CD14-positive monocyte (primary cell): ENCODE results near the gene CDHR5. TPM values are rescaled to one million over a fixed set of nuclear protein-coding genes. Genes with fewer than 3 reads are reported as not detected.
A peak's percentile ranks its signal among the peaks of the same experiment; 100 is the strongest.

Experiments
- DNase-seq, 3 donors: peaks; one replicate each; pipeline ENCODE4 v3.0.0-alpha.2; 2011 to 2022
- H2AFZ ChIP-seq: 2 replicates; pipeline ENCODE4 v1.6.0; 2012; ENCODE audit warnings: mild to moderate bottlenecking, low read depth, low read length, inconsistent platforms; ENCODE audit not compliant: insufficient read depth, poor library complexity, severe bottlenecking
- H3K27ac ChIP-seq, 2 donors: 1 replicate in 1 of 2; 2 replicates in 1 of 2; pipeline ENCODE4 v1.5.1; 2012 to 2013; ENCODE audit warnings: low read length in 2 of 2, control low read depth in 1 of 2, inconsistent platforms in 1 of 2, low read depth in 1 of 2, mild to moderate bottlenecking in 1 of 2
- H3K27me3 ChIP-seq, 2 donors: one replicate each; pipeline versions ENCODE4 v1.6.0 to v1.6.1; 2011 to 2013; ENCODE audit warnings: low read length in 2 of 2; ENCODE audit not compliant: control insufficient read depth in 2 of 2, insufficient read depth in 2 of 2
- H3K36me3 ChIP-seq, 2 donors: replicated peaks in 1 of 2; 1 replicate in 1 of 2; 2 replicates in 1 of 2; pipeline versions ENCODE4 v1.5.1 to v1.6.1; 2012 to 2013; ENCODE audit warnings: low read length in 2 of 2, control low read depth in 1 of 2, inconsistent platforms in 1 of 2, mild to moderate bottlenecking in 1 of 2; ENCODE audit not compliant: insufficient read depth in 2 of 2, control insufficient read depth in 1 of 2
- H3K4me1 ChIP-seq, 2 donors: 1 replicate in 1 of 2; 2 replicates in 1 of 2; pipeline versions ENCODE4 v1.5.1 to v1.6.1; 2012 to 2013; ENCODE audit warnings: low read length in 2 of 2, control low read depth in 1 of 2, inconsistent platforms in 1 of 2, mild to moderate bottlenecking in 1 of 2, moderate library complexity in 1 of 2; ENCODE audit not compliant: insufficient read depth in 2 of 2, control insufficient read depth in 1 of 2
- H3K4me2 ChIP-seq: replicated peaks from 2 replicates; pipeline ENCODE3; 2012; ENCODE audit warnings: low read length, moderate library complexity, mild to moderate bottlenecking; ENCODE audit not compliant: poor library complexity, severe bottlenecking; ENCODE audit errors: extremely low read depth
- H3K4me3 ChIP-seq, 3 experiments: fragments of 200-600 bp in 1 of 3; sonication (generic) in 1 of 3; replicated peaks in 1 of 3; 1 replicate in 2 of 3; 2 replicates in 1 of 3; pipeline ENCODE4 v1.5.1; 2011 to 2013; ENCODE audit warnings: low read length in 3 of 3, mild to moderate bottlenecking in 3 of 3, control low read depth in 2 of 3, low read depth in 2 of 3, inconsistent platforms in 1 of 3, moderate library complexity in 1 of 3
- H3K79me2 ChIP-seq: 2 replicates; pipeline ENCODE4 v1.6.0; 2012; ENCODE audit warnings: mild to moderate bottlenecking, control low read depth, inconsistent platforms, low read length, moderate library complexity; ENCODE audit not compliant: insufficient read depth
- H3K9ac ChIP-seq: 2 replicates; pipeline ENCODE4 v1.6.0; 2017; ENCODE audit warnings: low read length, mild to moderate bottlenecking; ENCODE audit not compliant: insufficient read depth, poor library complexity, severe bottlenecking
- H3K9me3 ChIP-seq, 2 donors: replicated peaks in 1 of 2; 1 replicate in 1 of 2; 2 replicates in 1 of 2; pipeline versions ENCODE4 v1.5.1 to v1.6.1; 2012 to 2013; ENCODE audit warnings: low read length in 2 of 2, control low read depth in 1 of 2; ENCODE audit not compliant: control insufficient read depth in 1 of 2, insufficient read depth in 1 of 2
- H4K20me1 ChIP-seq: 2 replicates; pipeline ENCODE4 v1.6.0; 2012; ENCODE audit warnings: mild to moderate bottlenecking, low read length, control low read depth, moderate library complexity; ENCODE audit not compliant: insufficient read depth
- H3K27ac Mint-ChIP-seq, 7 donors: one replicate each; pipeline ENCODE4 v1.8.0; 2020; ENCODE audit warnings: mild to moderate bottlenecking in 7 of 7, mixed read lengths in 7 of 7, moderate library complexity in 6 of 7, inconsistent platforms in 2 of 7
- H3K27me3 Mint-ChIP-seq, 3 donors: one replicate each; pipeline ENCODE4 v1.8.0; 2021 to 2022; ENCODE audit warnings: low read depth in 3 of 3, mild to moderate bottlenecking in 3 of 3, mixed read lengths in 3 of 3, moderate library complexity in 3 of 3, inconsistent platforms in 1 of 3
- H3K36me3 Mint-ChIP-seq, 2 donors: one replicate each; pipeline ENCODE4 v1.8.0; 2020; ENCODE audit warnings: mixed read lengths in 2 of 2, inconsistent platforms in 1 of 2, mild to moderate bottlenecking in 1 of 2
- H3K4me1 Mint-ChIP-seq: one replicate; pipeline ENCODE4 v1.8.0; 2020; ENCODE audit warnings: mild to moderate bottlenecking, mixed read lengths
- H3K4me3 Mint-ChIP-seq, 2 donors: one replicate each; pipeline ENCODE4 v1.8.0; 2020; ENCODE audit warnings: mild to moderate bottlenecking in 2 of 2, mixed read lengths in 2 of 2, moderate library complexity in 1 of 2
- H3K9me3 Mint-ChIP-seq, 7 donors: one replicate each; pipeline ENCODE4 v1.8.0; 2020 to 2022; ENCODE audit warnings: mixed read lengths in 7 of 7, mild to moderate bottlenecking in 6 of 7, moderate library complexity in 6 of 7, inconsistent platforms in 2 of 7
- CTCF ChIP-seq: fragments of 200-600 bp; IDR thresholded peaks from one replicate; pipeline ENCODE4 v1.8.0; 2022; ENCODE audit warnings: antibody characterized with exemption, mild to moderate bottlenecking
- WGBS: methylation state at CpG from one replicate; pipeline ENCODE4 v1.1.5; 2013; ENCODE audit warnings: missing lambda C conversion rate; ENCODE audit not compliant: insufficient coverage; 5-methylcytosine and 5-hydroxymethylcytosine counted together
- intact Hi-C, 2 donors: fragments of 100-400 bp; cut with micrococcal nuclease; formaldehyde crosslinking; loops; one replicate each; pipeline versions ENCODE4 v1.15.0 to v1.15.1; 2023
- polyA plus RNA-seq, 3 donors: library from polyadenylated mRNA; depleted of rRNA in 1 of 3; unstranded in 2 of 3; stranded (reverse) in 1 of 3; fragments of 300-500 nt in 2 of 3; fragments of >200 nt in 1 of 3; fragmentation: Illumina TruSeq in 2 of 3; gene quantifications; 1 replicate in 2 of 3; 2 replicates in 1 of 3; pipeline ENCODE4 v1.2.3, GENCODE V29; 2012 to 2021

CDHR5 gene
- polyA plus RNA-seq, 3 donors = 0.18 to 0.43 (median 0.18) TPM

- no peak for TF ChIP-seq CTCF
- Mint-ChIP-seq H3K4me3 (no peak overlapping the region), H3K36me3 (peaks cover 28 to 29% of the 10 kb centered on the region in 2 donors), H3K9me3 (peaks cover 0 to 11% (median 3%) of the 10 kb centered on the region in 7 donors), H3K27me3 (peaks cover 14 to 19% (median 14%) of the 10 kb centered on the region in 3 donors), H3K27ac (peak overlapping the region in 3 of 7 donors; percentile 6 to 57 (median 30)), H3K4me1 (peaks cover 37% of the 10 kb centered on the region)
- Histone ChIP-seq H3K4me2 (peak overlapping the region; percentile 98), H3K36me3 (peaks cover 18 to 20% of the 10 kb centered on the region in 2 donors), H3K4me3 (peak overlapping the region in 1 of 3 experiments; percentile 91), H3K4me1 (peaks cover 22 to 40% of the 10 kb centered on the region in 2 donors), H4K20me1 (peaks cover 62% of the 10 kb centered on the region), H3K9me3 (peaks cover 0 to 3% of the 10 kb centered on the region in 2 donors), H3K9ac (peak overlapping the region; percentile 27), H3K27ac (peak overlapping the region in 1 of 2 donors; percentile 87), H3K79me2 (peaks cover 65% of the 10 kb centered on the region), H2AFZ (no peak overlapping the region), H3K27me3 (peaks cover 8 to 18% of the 10 kb centered on the region in 2 donors)
- DNase-seq = no peak
- intact Hi-C loops = loop anchor here (5.0 kb wide), 2 partner anchors 34 to 71 kb away; partner anchors contain the start of gene RNH1 (in 1 of the 2)
- WGBS = 88% methylated on average over 18 of the region's 21 CpGs
Measured at GRCh38 chr11:578276-579035, 46.3 kb downstream of the CDHR5 start.

- Histone ChIP-seq H3K9me3 (peaks cover 0 to 3% of the 10 kb centered on the region in 2 donors), H4K20me1 (peaks cover 57% of the 10 kb centered on the region), H3K79me2 (peaks cover 56% of the 10 kb centered on the region), H3K9ac (peak overlapping the region; percentile 81), H3K27ac (peak overlapping the region in 1 of 2 donors; percentile 87), H2AFZ (no peak overlapping the region), H3K36me3 (peaks cover 11 to 15% of the 10 kb centered on the region in 2 donors), H3K4me1 (peaks cover 22 to 40% of the 10 kb centered on the region in 2 donors), H3K4me2 (peak overlapping the region; percentile 98), H3K4me3 (peak overlapping the region; percentile 79 to 91 (median 79)), H3K27me3 (peaks cover 8 to 23% of the 10 kb centered on the region in 2 donors)
- peak overlapping the region in 5 of 7 donors; percentile 58 to 83 (median 76) for H3K27ac Mint-ChIP-seq
- peak overlapping the region; percentile 85 to 89 for H3K4me3 Mint-ChIP-seq
- no peak for DNase-seq
- H3K36me3 Mint-ChIP-seq = peaks cover 19 to 22% of the 10 kb centered on the region in 2 donors
- peaks cover 37% of the 10 kb centered on the region for H3K4me1 Mint-ChIP-seq
- peaks cover 0 to 11% (median 3%) of the 10 kb centered on the region in 7 donors for H3K9me3 Mint-ChIP-seq
- TF ChIP-seq CTCF = no peak
- peaks cover 22 to 28% (median 22%) of the 10 kb centered on the region in 3 donors for H3K27me3 Mint-ChIP-seq
- intact Hi-C loops = loop anchor here (2.0 to 5.0 kb wide), 3 partner anchors 17 to 70 kb away; partner anchors contain the start of genes LMNTD2 (in 1 of the 2), RASSF7 (in 1 of the 2) and RNH1 (in 1 of the 2)
- WGBS = 72% methylated on average over 6 of the region's 6 CpGs
Measured at GRCh38 chr11:577611-577894, 47.2 kb downstream of the CDHR5 start.
